Renal cortex interstitium (tissue), 11 donors: ENCODE results near the gene IKZF3. TPM values are rescaled to one million over a fixed set of nuclear protein-coding genes. Genes with fewer than 3 reads are reported as not detected.
"Not testable (repeated sequence)": the region's sequence is repeated elsewhere in the genome, so short reads cannot be mapped to it uniquely, and the experiment has no call there.

Source experiments
- DNase-seq, 11 donors: peaks; one replicate each; pipeline ENCODE4 v3.0.0-alpha.2; 2013; ENCODE audit warnings: low read depth in 9 of 11, low spot score in 4 of 11; ENCODE audit errors: extremely low read depth in 1 of 11
- polyA plus RNA-seq, 3 donors: library from polyadenylated mRNA; unstranded; fragments of 120-200 nt; gene quantifications; one replicate each; pipeline ENCODE4 v1.2.1, GENCODE V29; 2013; ENCODE audit not compliant: insufficient read length in 3 of 3

The IKZF3 gene
- polyA plus RNA-seq, 3 donors: 0.11 to 0.30 (median 0.23) TPM

GRCh38 chr17:39750131-39751015 is 113.7 kb downstream of the IKZF3 start:
- DNase-seq: no peak

- DNase-seq: not testable (repeated sequence)
Measured at GRCh38 chr17:39748444-39749034, 115.6 kb downstream of the IKZF3 start.

- no peak for DNase-seq
Measured at GRCh38 chr17:39747745-39748144, 116.4 kb downstream of the IKZF3 start.

GRCh38 chr17:39746145-39746461 is 118.0 kb downstream of the IKZF3 start:
- no peak for DNase-seq

- no peak for DNase-seq
Measured at GRCh38 chr17:39745335-39746144, 118.6 kb downstream of the IKZF3 start.

GRCh38 chr17:39744836-39745215 is 119.3 kb downstream of the IKZF3 start:
- no peak for DNase-seq

GRCh38 chr17:39744075-39744835 is 119.9 kb downstream of the IKZF3 start:
- no peak for DNase-seq

- DNase-seq: no peak
Measured at GRCh38 chr17:39742856-39743436, 121.2 kb downstream of the IKZF3 start.

GRCh38 chr17:39742126-39742855 is 121.8 kb downstream of the IKZF3 start:
- no peak for DNase-seq

GRCh38 chr17:39740357-39741111 is 123.6 kb downstream of the IKZF3 start:
- peak in 2 of 11 donors; percentile 70 to 76 for DNase-seq

GRCh38 chr17:39739885-39740356 is 124.2 kb downstream of the IKZF3 start:
- no peak for DNase-seq

- DNase-seq: peak in 4 of 11 donors; percentile 66 to 92 (median 81)
Measured at GRCh38 chr17:39738983-39739884, 124.9 kb downstream of the IKZF3 start.

GRCh38 chr17:39738568-39738901 is 125.6 kb downstream of the IKZF3 start:
- DNase-seq: no peak

GRCh38 chr17:39737760-39738567 is 126.1 kb downstream of the IKZF3 start, which contains the start of gene GRB7:
Gene GRB7, plus strand, starts transcription at chr17:39737938. Its CDS starts 4,364 bp downstream, at chr17:39742302.
- DNase-seq: peak in 2 of 11 donors; percentile 65

GRCh38 chr17:39737206-39737759 is 126.8 kb downstream of the IKZF3 start:
- no peak for DNase-seq
